ENCODE measurements around the gene CRYBB1.

Gene CRYBB1

DNA sequence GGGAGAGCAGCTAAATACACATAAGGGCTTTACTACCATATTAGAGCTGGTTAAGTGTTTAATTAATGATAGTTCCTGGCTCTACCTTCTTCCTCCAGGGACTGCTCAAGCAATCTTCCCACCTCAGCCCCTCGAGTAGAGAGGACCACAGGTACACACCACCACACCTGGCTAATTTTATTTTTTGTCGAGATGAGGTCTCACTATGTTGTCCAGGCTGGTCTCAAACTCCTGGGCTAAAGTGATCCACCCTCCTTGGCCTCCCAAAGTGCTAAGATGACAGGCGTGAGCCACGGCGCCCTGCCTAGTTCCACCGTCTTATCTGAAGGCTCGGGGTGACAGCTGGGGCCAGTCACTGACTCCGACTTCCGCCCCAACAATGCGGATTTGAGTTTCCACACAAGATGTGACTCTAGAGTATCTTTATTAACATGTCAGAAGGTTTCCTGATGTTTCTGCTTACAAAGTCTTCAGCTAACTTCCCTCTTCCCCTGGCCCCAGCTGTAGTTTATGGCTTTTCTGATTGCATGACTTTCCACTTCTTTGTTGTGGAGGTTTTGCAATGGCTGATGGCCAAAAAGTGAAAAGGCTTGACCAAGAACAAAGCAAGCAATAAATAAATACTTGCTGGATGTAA is 44.7 kb downstream of the CRYBB1 start:
- in situ Hi-C loops (cut with MboI; ENCODE audit: low sequenced_read_pairs, unreplicated experiment), result no loop called here
- TF ChIP-seq, protein P1, sequence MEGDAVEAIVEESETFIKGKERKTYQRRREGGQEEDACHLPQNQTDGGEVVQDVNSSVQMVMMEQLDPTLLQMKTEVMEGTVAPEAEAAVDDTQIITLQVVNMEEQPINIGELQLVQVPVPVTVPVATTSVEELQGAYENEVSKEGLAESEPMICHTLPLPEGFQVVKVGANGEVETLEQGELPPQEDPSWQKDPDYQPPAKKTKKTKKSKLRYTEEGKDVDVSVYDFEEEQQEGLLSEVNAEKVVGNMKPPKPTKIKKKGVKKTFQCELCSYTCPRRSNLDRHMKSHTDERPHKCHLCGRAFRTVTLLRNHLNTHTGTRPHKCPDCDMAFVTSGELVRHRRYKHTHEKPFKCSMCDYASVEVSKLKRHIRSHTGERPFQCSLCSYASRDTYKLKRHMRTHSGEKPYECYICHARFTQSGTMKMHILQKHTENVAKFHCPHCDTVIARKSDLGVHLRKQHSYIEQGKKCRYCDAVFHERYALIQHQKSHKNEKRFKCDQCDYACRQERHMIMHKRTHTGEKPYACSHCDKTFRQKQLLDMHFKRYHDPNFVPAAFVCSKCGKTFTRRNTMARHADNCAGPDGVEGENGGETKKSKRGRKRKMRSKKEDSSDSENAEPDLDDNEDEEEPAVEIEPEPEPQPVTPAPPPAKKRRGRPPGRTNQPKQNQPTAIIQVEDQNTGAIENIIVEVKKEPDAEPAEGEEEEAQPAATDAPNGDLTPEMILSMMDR (IDR thresholded peaks at IDR 0.05; ENCODE audit: borderline replicate concordance, control extremely low read depth, extremely low read depth, insufficient read depth, missing control alignments), result no peak
- DNase-seq (ENCODE audit: low spot score), result no peak

DNA sequence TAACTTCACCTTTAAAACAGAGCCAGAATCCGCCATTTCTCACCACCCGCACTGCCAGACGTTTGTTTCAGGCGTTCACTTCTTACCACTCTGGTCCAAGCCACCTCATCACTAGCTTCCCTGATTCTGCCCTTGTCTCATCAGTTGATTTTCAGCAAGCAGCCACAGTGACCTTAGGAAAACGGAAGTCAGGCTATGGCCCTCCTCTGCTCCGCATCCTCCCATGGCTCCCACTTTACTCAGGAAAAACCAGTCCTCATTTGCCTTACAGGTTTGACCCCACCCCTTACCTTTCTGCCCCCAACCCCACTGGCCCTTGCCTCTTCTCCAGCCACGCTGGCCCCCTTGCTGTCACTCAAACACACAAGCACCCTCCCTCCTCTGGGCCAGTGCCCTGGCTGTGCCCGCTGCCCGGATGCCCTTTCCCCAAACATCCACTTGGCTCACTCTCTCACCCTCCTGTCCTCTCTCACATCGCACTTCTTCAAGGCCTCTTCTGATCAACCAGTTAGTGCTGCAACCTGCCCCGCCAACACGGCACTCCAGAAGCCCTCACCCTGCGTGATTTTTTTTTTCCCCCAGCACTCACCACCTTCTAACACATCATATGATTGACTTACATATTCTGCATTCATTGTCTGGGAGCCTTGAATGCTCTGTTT is 46.8 kb downstream of the CRYBB1 start:
- TF ChIP-seq, protein P1 (IDR thresholded peaks at IDR 0.05; ENCODE audit: borderline replicate concordance, control extremely low read depth, extremely low read depth, insufficient read depth, missing control alignments), result no peak
- DNase-seq (ENCODE audit: low spot score), result no peak
- in situ Hi-C loops (cut with MboI; ENCODE audit: low sequenced_read_pairs, unreplicated experiment), result no loop called here

DNA sequence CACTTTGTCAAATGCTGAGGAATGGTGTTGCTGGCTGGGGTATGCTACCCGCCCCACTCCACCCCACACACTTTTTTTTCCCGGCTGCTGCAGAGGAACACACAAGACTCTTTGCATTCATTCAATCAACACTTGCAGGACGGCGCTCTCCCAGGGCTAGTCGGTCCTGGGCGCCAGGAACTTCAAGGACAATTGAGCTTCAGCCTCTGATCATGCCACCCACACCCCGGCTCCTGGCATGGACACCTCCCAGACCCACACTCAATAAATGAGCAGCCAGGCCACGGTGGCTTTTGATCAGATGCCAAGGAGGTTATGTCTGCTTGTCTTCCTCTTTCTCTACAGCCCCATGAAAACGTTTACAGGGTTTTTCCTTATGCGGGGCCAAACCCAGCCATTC is 47.7 kb downstream of the CRYBB1 start:
- in situ Hi-C loops (cut with MboI; ENCODE audit: low sequenced_read_pairs, unreplicated experiment), result no loop called here
- no peak for DNase-seq (ENCODE audit: low spot score)
- TF ChIP-seq, protein P1 (IDR thresholded peaks at IDR 0.05; ENCODE audit: borderline replicate concordance, control extremely low read depth, extremely low read depth, insufficient read depth, missing control alignments), result no peak

DNA sequence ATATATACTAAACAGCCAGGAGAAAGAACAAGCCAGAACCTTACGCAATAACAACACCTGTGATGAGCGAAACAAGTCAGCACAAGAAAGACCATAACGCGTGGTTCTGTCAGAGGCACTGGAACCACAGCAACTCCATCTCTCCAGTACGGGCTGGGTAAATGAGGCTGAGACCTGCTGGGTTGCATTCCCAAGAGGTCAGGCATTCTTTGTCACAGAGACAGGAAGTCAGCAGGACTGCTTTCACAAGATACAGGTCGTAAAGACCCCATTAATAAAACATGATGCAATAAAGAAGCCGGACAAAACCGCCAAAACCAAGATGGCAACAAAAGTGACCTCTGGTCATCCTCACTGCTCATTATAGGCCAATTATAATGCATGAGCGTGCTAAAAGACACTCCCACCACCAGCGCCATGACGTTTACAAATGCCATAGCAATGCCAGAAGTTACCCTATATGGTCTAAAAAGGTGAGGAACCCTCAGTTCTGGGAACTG is 49.6 kb downstream of the CRYBB1 start:
- in situ Hi-C loops (cut with MboI; ENCODE audit: low sequenced_read_pairs, unreplicated experiment), result no loop called here
- TF ChIP-seq, protein P1 (IDR thresholded peaks at IDR 0.05; ENCODE audit: borderline replicate concordance, control extremely low read depth, extremely low read depth, insufficient read depth, missing control alignments), result no peak
- DNase-seq (ENCODE audit: low spot score), result no peak

DNA sequence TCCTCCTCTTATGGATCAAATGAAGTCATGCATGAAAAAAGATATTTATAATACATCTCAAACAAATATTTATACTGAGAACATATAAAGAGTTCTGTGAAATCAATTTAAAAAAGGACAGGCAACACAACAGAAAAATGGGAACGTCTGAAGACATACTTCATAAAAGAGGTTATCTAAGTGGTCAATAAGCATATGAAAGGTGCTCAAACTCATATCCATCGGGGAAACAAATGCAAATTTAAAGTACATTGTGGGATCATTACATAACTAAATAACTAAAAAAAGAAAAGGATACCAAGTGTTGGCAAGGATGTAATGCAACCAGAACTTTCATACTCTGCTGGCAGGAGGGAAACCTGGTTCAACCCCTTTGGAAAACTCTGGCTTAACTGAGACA is 50.2 kb downstream of the CRYBB1 start:
- TF ChIP-seq, protein P1 (IDR thresholded peaks at IDR 0.05; ENCODE audit: borderline replicate concordance, control extremely low read depth, extremely low read depth, insufficient read depth, missing control alignments), result no peak
- in situ Hi-C loops (cut with MboI; ENCODE audit: low sequenced_read_pairs, unreplicated experiment), result no loop called here
- no peak for DNase-seq (ENCODE audit: low spot score)

DNA sequence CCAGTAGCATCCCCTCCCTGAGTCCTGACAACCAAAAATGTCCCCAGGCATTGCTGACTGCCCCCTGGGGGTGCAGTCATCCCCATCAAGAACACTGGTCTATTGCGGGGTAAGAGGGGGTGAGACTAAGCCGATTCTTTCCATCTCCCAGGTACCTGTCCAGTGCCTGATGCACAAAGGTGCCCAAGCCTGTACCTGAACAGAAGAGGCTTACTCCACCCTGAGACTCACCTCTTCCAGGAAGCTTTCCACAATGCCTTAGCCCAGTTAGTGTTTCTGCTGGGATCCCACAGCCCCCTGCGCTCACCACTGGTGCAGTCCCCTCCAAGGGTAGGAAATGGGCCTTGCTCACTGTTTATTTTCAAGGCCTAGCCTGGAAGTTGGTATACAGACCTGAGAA is 50.8 kb downstream of the CRYBB1 start:
- in situ Hi-C loops (cut with MboI; ENCODE audit: low sequenced_read_pairs, unreplicated experiment), result no loop called here
- TF ChIP-seq, protein P1 (IDR thresholded peaks at IDR 0.05; ENCODE audit: borderline replicate concordance, control extremely low read depth, extremely low read depth, insufficient read depth, missing control alignments), result no peak
- DNase-seq (ENCODE audit: low spot score), result no peak
